ENCODE data around the gene WDPCP. TPM values are rescaled to one million over a fixed set of nuclear protein-coding genes. Genes with fewer than 3 reads are reported as not detected.

The WDPCP gene
- total and polyA plus RNA-seq, 2 of the 4 experiments (the other 2 are of a cell fraction) = 2.2 to 10.2 TPM

DNA sequence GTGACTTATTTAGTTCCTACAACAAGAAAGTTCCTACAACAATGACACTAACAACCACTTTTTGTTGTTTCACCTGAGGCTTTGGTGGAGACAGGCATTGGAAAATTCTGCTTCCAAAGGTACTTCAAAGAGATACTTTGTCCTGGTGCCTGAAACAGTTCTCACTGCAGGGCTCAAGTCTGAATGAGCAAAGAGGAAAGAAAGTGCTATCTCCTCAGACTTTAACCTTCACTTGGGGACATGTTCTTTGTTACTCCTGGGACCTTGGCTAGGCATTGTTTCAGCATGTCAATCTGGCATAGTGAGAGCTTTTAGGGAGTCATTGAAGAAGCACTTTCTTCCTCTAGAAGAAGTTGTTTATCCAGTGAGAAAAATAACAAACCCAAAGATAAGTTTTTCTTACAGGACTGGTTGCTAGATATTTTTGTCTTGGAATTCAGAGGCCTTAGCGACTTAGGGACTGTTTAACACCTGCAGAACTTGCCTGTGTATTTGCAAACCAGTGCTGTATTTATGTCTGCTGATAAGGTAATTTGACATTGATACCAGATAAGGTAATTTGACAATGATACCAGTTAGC is 12.7 kb upstream of the WDPCP start:
- WGBS, 2 experiments (ENCODE audit: extremely low coverage in 2 of 2, insufficient read length in 1 of 2) = no CpG with 5 or more reads among the region's 1 CpG
- Histone ChIP-seq H3K23ac (ENCODE audit: low read depth, low read length) (no peak overlapping the region), H3K79me1 (ENCODE audit: low read depth in 1 of 2, low read length in 2 of 2) (peaks cover 4 to 10% of the 10 kb centered on the region in 2 experiments; a peak in 2 of 4 replicates), H3K18ac (ENCODE audit: low read depth, low read length) (no peak overlapping the region), H3K27me3 (ENCODE audit: control insufficient read depth, insufficient read depth, low read length) (no peaks in the 10 kb centered on the region), H3K4me3 (ENCODE audit: insufficient read depth, low read depth, low read length) (no peak overlapping the region), H3K9me3 (ENCODE audit: control insufficient read depth, insufficient read depth, low read length) (no peaks in the 10 kb centered on the region), H3K4me1 (ENCODE audit: control insufficient read depth, insufficient read depth, low read length) (no peaks in the 10 kb centered on the region), H3K9ac (ENCODE audit: low read depth, low read length) (no peak overlapping the region), H2AFZ (replicated peaks; ENCODE audit: low read length, poor library complexity) (no peak overlapping the region), H3K27ac (ENCODE audit: insufficient read depth, low read length) (no peak overlapping the region), H3K56ac (ENCODE audit: extremely low read depth, insufficient read depth, low read length) (no peak overlapping the region), H4K5ac (ENCODE audit: low read depth, low read length) (no peak overlapping the region), H3K14ac (replicated peaks; ENCODE audit: low read depth, low read length) (no peak overlapping the region), H3K4ac (ENCODE audit: low read depth, low read length) (no peak overlapping the region), H3K36me3 (ENCODE audit: control insufficient read depth, insufficient read depth, low read length) (peaks cover 29% of the 10 kb centered on the region), H2BK5ac (ENCODE audit: low read depth, low read length, poor library complexity, severe bottlenecking) (no peak overlapping the region), H2BK15ac (ENCODE audit: low read depth, low read length) (no peak overlapping the region), H2BK20ac (ENCODE audit: low read depth, low read length) (no peak overlapping the region), H4K20me1 (ENCODE audit: insufficient read depth, low read length) (no peaks in the 10 kb centered on the region), H4K8ac (ENCODE audit: low read depth in 2 of 2, low read length in 2 of 2) (no peak overlapping the region), H2AK9ac (replicated peaks; ENCODE audit: low read depth, low read length, poor library complexity) (no peak overlapping the region), H2BK120ac (ENCODE audit: low read depth, low read length) (no peak overlapping the region), H4K91ac (ENCODE audit: insufficient read depth, low read depth, low read length) (no peak overlapping the region), H2AK5ac (ENCODE audit: low read depth, low read length) (no peak overlapping the region), H3K4me2 (ENCODE audit: low read depth, low read length) (no peak overlapping the region), H3K9me1 (ENCODE audit: insufficient read depth, low read length) (no peaks in the 10 kb centered on the region)
- CTCF ChIA-PET = no interaction called here
- dilution Hi-C loops (cut with HindIII; ENCODE audit: low sequenced_read_pairs, unreplicated experiment) (no loop called here), in situ Hi-C loops (cut with MboI; ENCODE audit: low sequenced_read_pairs) (loop anchor here (10.0 kb wide), 1 partner anchor 254 kb away; no protein-coding TSS in a partner anchor), intact Hi-C loops (cut with micrococcal nuclease) (no loop called here)
- DNase-seq = no peak
- POLR2A ChIA-PET (ENCODE audit: unreplicated experiment) = no interaction called here
- ATAC-seq (ENCODE audit: low read depth) = no peak
- TF ChIP-seq POLR2A (IDR thresholded peaks at IDR 0.05; ENCODE audit: low read depth, low read length) (no peak), CHD1 (IDR thresholded peaks at IDR 0.05; ENCODE audit: low read depth, low read length) (no peak), CTCF (conservative IDR thresholded peaks at IDR 0.05; ENCODE audit: low read depth, low read length) (no peak), RFX5 (IDR thresholded peaks at IDR 0.05; ENCODE audit: low read depth, low read length) (no peak), SMC3 (IDR thresholded peaks at IDR 0.05; ENCODE audit: low read depth, low read length) (no peak), BHLHE40 (IDR thresholded peaks at IDR 0.05; ENCODE audit: low read depth, low read length) (no peak), RAD21 (IDR thresholded peaks at IDR 0.05; ENCODE audit: low read length) (no peak), MAZ (IDR thresholded peaks at IDR 0.05; ENCODE audit: borderline replicate concordance, low read depth, low read length) (no peak), NFE2L2 (IDR thresholded peaks at IDR 0.05; ENCODE audit: low read depth, low read length) (no peak), MAFK (IDR thresholded peaks at IDR 0.05; ENCODE audit: low read depth, low read length) (no peak), FOS (IDR thresholded peaks at IDR 0.05; ENCODE audit: low read depth, low read length) (no peak), CEBPB (IDR thresholded peaks at IDR 0.05; ENCODE audit: low read depth, low read length) (no peak)
- TF ChIP-seq, protein P1, sequence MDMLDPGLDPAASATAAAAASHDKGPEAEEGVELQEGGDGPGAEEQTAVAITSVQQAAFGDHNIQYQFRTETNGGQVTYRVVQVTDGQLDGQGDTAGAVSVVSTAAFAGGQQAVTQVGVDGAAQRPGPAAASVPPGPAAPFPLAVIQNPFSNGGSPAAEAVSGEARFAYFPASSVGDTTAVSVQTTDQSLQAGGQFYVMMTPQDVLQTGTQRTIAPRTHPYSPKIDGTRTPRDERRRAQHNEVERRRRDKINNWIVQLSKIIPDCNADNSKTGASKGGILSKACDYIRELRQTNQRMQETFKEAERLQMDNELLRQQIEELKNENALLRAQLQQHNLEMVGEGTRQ (IDR thresholded peaks at IDR 0.05; ENCODE audit: low read depth, low read length) = no peak
- no TSS peak for BruUV-seq (replicated peaks)

All from IMR-90 (cell line).